Amniotic stem cell (primary cell): ENCODE measurements around the gene CCDC85C.

Experiments used
- DNase-seq: peaks from one replicate; lab custom pipeline; 2025; lab: John Stamatoyannopoulos, UW

CCDC85C gene

DNA sequence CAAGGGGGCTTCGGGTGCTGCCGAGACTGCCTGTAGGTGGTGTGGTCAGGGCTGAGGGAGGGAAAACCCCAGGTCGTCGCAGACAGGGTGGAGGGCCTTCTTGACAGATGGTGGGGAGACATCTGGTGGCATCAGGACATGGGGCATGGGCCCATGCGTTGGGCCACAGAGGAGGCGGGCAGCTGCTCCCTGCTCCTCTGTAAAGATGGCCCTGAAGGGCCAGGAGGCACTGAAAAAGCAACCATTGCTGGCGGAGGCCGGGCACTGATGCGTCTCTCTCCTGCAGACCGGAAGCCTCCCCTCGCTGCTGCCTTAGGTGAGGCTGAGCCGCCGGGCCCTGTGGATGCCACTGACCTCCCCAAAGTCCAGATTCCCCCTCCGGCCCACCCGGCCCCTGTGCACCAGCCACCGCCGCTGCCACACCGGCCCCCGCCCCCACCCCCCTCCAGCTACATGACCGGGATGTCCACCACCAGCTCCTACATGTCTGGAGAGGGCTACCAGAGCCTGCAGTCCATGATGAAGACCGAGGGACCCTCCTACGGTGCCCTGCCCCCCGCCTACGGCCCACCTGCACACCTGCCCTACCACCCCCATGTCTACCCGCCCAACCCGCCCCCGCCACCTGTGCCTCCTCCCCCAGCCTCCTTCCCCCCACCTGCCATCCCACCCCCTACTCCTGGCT lies 94.0 kb downstream of the CCDC85C start:
- no peak for DNase-seq

DNA sequence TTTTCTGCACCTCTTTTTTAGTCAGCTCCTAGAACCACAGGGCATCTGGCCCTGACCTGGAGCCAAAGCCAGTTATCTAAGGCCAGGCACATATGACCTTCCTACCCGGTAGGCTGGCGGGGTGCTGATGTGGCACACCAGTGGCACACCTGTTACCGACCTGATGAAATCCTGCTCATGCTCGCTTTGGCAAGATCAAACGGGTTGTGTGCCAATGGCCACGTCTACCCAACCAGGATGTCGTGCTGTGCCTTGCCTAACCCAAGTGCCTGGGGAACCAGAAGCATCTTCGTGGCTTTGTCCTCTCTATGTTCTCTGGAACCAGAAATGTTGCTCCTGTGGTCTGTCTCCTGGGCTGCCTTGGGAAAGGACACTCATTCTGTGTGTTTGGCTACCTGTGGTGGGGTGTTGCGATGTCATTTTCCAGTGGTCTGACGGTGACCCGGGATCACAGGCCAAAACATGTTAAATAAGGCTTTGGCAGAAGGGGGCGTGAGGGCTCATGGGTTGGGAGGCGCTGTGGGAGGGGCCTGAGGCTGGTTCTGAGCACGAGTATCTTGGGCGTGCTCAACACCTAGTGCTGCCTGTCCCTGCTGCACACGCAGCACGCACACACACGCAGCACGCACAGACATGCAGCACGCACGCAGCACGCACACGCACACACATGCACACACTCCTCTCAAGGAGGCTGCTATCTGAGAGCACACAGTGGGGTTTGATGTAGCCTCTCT lies 94.9 kb downstream of the CCDC85C start:
- DNase-seq, result no peak

DNA sequence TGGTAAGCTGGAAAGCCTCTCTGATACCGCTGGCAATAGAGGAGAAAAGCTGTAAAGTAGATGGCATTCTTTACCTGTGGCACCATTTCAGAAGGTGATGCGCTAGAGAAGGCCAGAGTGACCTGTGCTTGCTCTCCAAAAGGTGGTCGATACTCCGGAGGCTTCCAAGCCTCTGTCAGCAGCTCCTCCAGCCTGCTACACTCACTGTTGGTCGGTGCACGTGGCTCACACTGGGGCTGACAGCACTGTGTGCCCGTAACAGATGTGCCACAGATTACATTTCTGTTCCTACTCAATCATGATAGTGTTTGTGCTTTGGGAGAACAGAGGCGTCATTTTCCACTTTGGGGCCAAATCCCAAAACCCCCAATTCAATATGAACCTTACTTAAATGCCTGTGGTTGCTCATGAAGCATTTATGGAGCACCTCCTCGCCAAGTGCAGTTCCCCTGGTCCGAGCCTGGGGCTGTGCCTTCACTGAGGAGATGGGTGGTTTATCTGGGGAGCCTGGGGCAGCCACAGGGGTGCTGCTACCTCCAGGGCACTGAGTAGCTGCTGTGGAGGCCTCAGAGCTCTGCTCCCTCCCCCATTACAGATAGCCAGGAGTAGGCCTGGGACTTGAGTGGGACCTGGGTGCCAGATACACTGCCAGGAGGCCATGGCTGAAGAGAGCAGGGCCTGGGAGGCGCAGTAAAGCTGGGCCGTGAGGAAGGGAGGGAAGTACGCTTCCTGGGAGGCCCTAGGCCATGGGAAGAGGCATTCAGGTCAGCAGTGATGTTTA lies 96.0 kb downstream of the CCDC85C start:
- DNase-seq, result no peak

DNA sequence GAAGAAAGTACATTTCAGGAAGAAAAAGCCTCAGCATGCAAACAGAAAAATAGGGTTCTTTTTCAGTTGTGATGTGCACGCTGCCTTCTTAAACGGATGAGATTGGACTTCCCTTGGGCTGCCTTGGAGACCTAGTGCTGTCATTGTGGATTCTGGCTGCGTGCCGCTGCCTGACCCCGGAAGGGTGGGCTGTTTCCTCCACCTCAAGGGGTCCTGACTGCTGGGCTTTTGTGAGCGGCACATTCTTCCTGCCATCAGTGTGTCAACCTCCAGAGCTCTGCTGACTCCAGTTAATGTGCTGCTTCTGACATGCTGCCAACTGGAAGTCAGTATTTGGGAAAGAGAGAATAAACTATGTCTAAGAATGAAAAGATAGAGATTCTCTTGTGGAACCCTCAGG lies 97.7 kb downstream of the CCDC85C start:
- DNase-seq, result no peak

DNA sequence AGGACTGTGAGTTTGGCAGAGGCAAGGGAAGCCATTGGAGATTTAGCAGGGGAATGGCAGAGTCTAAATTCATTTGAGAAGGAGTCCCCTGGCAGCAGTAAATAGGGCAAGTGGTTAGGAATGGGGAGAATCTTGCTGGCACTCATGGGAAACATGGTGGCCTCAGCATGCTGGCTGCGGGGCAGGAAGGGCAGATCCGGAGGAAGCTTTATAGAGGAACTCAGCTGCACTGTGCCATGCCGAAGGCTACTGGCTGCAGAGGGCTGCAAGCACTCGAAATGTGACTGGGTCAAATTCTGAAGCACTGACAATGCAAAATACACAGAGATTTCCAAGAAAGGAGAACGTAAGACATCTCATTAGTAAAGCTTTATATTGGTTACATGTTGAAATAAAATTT lies 98.9 kb downstream of the CCDC85C start:
- no peak for DNase-seq

DNA sequence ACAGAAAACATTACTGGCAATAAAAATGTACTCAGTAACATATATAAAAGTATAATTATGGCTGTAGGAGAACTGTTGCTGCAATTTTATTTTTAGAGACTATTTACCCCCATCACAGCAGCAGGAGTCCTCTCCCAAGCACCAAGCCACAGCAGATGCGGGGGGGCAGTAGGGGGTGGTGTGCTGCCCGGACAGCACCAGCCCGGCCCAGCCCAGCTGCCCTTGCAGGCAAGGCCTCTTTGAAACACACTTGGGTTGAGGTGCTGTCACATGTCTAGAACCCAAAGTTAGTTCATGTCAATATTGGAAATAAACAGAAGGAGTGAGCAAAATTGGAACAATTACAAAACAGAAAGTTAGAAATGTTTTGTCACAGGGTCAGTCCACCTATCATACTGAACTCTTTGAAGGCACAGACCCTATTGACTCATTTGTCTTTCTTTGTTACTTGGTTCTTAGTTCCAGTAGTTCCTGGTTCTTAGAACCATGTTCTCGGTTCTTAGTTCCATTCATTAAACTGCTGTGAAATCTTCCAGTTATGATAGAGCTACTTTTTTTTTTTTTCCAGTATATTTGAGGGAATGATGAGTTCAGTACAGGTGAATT lies 100.1 kb downstream of the CCDC85C start:
- no peak for DNase-seq

DNA sequence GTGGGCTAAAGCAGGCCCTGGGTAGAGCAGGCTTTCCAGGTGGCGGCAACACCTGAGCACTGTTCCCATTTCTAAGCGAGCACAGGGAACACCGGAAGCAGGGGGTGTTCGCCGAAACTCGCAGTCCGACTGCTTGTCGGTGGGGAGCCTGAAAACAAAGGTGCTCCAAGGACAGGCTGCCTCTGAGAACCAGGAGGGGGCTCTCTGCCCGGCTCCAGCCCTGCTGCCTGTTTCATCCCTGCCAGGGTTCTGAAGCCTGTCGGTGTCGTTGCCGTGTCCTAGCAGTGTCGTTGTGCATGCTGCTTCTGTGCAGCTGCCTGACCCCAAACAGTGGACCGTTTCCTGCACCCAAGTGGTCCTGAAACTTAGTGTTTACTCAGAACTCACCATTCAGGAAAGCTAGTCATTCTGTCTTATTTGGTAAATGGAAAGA lies 101.0 kb downstream of the CCDC85C start:
- no peak for DNase-seq

DNA sequence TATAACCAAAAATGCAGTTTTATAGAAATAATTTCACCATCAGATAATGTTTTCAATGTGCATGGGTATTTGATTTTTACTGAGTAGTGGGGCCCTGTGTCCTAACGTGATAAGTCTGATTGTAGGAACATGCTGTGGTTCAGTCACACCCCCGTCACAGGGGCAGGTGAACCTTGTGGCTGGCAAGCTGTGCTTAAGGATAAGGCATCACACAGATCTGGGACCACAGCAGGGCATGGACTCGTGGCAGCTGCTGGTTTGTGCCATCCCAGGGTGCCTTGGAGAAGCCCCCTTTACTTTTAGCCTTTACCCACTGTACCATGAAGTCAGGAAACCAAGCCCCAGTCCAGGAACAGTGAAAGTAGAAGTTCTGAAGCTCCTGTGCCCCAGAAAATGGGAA lies 106.1 kb downstream of the CCDC85C start:
- DNase-seq, result no peak

DNA sequence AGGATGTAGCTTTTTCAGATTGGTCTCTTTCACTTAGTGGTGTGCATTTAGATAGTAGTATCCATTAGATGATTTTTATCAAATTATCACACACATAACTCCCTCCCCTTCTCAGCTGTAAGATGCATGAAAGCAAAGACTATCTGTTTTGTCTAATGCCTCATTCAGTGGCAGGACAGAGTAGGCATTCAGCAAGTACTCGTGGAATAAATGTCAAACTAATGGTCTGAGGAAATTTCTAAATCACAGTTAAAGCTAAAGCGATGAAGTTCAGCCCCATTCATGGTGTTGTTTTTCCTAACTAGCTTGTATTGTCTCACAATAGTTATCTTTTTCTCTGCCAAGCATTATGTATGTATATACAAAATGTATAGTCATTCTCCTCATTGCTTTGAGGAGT lies 106.7 kb downstream of the CCDC85C start:
- DNase-seq, result no peak

DNA sequence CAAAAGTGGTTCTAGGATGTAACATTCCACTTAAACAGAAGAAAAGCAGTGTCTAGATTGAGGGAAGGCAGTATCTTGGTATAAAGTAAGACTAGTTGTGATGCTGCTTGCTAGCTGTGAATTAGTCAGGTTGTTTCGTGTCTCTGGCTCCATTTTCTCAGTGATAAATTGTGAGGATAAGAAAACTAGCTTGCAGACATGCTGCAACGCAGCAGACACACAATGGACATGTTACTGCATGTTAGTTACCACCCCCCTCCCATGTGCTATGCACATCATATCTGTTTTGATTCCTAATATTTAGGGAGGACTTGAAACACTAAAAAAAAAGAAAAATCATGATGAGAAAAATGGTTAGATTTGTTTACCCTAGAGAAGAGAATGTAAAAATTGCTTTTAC lies 119.9 kb downstream of the CCDC85C start:
- DNase-seq, result no peak

DNA sequence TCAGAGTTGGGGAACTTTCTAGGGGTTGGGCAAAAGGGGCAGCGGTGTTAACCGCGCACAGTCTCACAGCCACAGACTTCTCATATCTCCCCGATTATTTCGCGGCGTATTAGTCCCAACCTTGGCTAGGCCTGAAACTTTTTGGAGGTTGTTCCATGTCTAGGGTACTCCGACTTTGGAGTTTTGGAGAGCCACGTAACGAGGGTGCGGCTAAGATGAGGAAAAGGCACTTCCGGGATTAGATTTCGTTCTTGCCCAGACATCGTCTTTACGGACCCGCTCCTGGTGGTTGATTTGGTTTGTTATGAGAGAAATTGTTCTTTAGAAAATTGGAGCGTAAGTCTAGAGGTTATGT lies 122.3 kb downstream of the CCDC85C start:
- peak; percentile 4 for DNase-seq

DNA sequence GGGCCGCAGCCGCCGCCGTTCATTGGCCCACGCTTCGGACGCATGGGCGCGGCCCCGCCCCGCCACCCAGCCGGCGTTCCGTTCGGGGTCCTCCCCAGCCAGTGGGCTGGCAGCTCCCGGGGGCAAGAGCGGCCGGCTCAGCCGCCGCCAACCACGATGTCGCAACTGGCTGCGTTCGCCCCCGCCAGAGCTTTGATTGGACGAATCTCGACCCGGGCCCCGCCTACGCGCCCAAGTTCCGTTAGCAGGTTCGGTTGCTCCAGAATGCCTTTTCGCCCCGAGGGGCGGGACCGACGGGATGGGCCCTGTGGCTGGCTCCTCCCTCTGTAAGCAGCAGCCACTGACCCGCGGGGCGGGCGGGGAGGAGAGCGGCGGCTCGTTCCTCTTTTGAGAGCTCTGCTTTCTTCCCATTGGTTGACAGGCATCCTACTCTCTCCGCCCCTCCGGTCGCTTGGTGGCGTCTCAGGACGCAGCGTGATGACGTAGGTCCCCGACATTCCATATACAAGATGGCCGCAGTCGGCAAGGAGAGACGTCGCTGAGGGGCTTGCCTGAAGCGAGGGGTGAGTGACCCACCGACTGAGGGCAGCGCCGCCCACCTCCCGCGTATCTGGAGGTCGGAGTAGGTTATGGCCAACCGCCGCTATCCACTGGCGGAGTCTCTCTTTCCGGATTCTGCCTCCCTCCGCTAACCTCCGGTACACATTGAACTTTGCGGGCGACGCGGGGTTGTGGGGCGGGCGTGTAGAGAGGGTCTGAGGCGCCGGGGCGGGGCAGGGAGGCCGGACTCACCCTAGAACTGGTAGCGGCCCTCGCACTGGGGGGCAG lies 122.9 kb downstream of the CCDC85C start, which contains the start of gene CCNK:
TSS of gene CCNK (plus strand) at position 493 of the 828 bp plus-strand sequence. CDS start 11,269 bp downstream, outside the sequence.
- peak; percentile 99 for DNase-seq

DNA sequence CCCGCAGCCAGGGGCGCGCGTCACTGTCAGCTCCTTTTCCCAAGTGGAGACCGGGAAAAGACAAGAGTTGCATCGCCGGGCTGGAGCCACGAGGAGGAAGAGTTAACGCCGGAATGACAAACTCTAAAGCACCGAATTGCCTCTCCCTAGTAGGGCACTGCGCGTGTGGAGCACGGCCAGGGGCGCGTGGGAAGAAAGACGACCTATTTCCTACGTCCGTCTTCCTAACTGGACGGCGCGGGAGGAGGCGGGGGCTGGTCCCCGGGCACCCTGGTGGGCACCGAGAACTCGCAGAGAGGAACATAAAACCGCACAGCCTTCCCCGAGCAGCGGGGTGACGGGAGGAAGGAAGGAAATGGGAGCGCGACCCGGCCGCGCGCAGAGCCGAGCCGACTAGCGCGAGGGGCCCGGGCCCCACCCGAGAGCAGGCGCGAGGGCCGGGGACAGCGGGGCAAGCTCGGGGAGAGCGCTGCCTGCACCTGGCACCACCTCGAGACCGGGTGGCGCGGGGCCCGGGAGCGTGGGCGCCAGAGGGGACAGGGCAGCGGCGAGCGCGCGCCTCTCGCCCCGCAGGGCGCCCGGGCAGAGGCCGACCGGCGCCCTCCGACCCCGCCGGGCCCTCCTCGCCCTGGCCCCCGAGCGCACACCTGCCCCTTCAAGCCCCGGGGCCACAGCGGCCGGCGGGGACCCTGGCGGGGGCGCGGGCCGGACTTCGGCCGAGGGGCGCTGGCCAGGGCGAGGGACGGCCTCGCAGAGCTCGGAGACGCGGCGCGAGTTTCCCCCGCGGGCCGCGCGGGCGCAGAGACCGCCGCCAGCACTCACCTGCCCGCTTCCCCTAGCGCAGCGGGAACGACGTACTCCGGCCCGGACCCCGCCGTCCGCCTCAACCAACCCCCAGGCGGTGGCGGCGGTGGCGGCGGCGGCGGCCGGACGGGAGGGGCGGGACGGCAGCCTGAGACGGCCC lies 123.8 kb downstream of the CCDC85C start, which contains the start of gene SETD3:
TSS of gene SETD3 (minus strand) at position 954 of the 964 bp plus-strand sequence. CDS start 15,054 bp downstream, outside the sequence.
- peak; percentile 56 for DNase-seq

DNA sequence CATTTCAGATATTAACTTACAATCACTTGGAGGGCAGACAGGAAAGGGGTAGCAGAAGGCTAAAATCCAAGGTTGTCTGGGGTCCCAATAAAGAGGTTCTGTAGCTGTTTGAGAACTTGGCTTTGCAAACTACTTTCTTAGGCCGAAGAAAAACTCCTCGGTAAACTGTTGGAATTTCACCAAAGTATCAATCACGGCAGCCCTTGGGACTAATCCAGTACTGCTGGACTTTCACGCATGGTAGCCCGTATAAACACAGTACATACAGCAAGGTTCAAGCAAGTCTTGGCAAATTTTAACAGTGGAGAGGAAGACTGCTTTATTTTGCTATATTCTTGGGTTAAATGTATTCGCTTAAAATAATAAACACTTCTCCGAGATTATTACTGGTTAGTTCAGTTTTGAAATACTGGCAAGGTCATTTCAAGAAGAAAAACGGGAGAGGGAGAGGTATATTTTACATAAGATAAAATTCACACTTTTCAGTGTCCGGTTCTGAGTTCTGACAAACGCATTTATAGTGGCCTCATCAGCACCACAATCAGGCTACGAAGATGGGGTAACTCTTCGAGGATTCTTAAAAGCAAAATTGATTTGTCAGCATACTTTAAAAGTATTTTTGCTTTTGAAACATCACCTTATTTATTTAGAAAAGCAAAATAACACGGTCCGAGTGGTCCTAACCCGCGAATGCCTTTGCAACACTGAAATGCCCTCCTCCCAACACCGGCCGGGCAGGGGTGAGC lies 124.7 kb downstream of the CCDC85C start:
- peak; percentile 15 for DNase-seq

DNA sequence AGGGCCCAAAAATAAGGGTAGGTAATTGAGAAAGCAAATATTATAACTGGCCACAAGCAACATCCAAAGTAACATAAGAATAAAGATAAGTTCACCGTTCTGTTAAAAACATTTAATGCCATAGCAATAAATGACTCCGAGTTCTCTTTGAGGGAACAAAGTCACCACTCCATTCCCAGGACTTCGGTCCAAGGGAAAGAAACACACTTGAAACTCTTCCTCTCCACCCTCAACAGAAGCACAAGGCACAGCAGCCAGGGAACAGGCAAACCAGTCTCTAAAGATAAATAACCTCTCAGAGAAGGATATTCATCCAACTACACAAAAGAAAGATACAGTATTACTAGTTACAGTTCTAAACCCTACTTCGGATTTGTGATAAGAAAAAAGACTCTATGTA lies 125.9 kb downstream of the CCDC85C start:
- DNase-seq, result no peak

DNA sequence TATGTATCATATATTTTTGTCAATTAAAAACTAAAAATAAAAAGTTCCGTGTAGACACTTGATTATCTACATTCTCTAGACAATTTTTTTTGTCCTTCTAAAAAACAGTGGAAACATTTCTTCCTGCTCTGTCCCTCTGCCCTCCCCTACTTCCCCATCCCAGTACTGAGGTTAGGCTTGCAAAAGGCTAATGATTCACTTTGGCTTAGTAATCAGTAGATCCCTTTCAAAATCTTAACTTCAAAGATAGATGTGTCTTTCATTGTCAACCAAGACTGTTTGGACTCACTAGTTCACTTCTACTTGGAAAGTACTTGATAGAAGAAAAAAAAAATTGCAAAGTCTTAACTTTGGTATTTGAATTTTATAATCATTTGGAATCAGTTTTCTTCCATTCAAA lies 127.1 kb downstream of the CCDC85C start:
- no peak for DNase-seq

DNA sequence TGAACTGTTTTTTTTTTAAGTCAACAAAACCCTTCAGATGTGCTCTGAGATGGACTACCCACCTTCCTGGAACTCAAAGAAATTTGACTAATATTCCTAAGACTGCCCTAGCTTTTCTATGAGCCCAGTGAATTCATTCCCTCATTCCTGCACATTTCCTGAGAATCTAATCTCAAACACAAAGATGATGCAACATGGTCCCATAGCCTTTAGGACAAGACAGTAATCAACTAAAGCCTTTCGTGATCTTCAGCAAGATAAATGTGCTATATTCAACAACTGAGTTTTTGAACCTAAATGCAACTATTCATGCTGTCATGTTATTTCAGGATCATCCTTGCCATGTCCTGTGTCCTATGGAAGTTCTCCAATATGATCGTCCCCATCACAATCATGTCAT lies 128.3 kb downstream of the CCDC85C start:
- no peak for DNase-seq

DNA sequence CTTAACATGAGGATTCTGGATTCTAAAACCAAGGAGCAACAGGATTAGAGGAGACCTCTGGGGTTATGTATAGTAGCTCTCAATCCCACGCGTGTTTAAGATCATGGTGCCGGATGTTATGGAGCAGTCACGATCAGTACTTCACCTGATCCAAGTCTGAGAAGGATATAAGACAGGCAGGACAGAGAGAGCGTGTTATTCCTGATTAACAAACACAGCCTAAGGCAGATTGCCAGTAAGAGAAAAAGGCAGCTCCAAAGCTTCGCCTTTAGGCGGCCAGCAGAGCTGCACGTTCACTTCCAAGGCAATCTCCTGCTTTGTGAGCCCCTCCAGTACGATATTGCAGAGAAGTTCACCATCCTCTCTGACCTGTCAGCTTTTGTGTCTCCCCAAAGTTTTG lies 128.8 kb downstream of the CCDC85C start:
- DNase-seq, result no peak

DNA sequence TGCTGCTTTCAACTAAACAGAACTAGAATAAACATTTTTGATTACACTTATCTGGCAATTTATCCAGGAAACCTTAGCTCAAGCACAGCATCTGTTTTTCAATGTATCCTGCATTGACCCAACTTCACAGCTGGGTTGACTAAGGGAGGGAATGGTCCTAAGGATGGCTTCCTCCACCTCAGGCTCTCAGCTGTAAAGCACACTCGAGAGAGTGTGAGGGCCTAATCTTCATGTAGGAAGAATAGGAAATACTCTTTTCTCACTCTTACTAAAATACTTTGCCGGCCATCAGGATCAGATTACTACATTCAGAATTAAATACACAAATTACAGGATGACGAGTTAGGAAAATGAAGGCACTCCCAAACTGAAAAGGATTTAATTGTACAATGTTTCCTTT lies 130.5 kb downstream of the CCDC85C start:
- no peak for DNase-seq

DNA sequence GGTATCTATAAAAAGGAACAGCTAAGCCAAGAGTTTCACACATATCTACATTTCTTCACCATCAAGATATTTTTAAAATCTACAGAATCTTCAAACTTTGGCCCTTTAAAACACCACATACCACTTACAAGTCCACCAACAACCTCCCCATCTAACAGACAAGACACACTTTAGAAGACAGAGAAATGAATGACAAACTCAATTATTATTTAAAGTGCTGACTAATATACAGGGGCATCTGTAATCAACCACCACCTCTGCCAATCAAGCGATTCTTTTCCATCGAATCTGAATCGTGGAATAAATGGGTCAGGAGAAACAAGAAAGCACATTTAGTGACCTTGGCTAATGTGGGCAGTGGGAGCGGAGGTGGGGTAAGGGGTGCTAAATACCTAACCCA lies 131.1 kb downstream of the CCDC85C start:
- DNase-seq, result no peak
